Measurements from ENCODE around the gene MPHOSPH6. TPM values are rescaled to one million over a fixed set of nuclear protein-coding genes. Genes with fewer than 3 reads are reported as not detected.
"Not testable (repeated sequence)": the region's sequence is repeated elsewhere in the genome, so short reads cannot be mapped to it uniquely, and the experiment has no call there.

The MPHOSPH6 gene
- total and polyA plus RNA-seq, 2 of the 8 experiments (the other 6 are each of a cell fraction or from before 2014, with no cell fraction given), result 19.7 to 32.9 TPM

- H2BK5ac ChIP-seq (ENCODE audit: low read depth, low read length); H2BK15ac ChIP-seq (ENCODE audit: low read length); H3K4me1 ChIP-seq (replicated peaks in 1 of 4; ENCODE audit: control insufficient read depth in 3 of 4, insufficient read depth in 4 of 4, low read length in 3 of 4); H3K56ac ChIP-seq (replicated peaks; ENCODE audit: insufficient read length, low read depth, low read length); H3K4ac ChIP-seq (replicated peaks; ENCODE audit: insufficient read length, low read depth, low read length); H2BK120ac ChIP-seq (replicated peaks; ENCODE audit: low read depth, low read length); H3K18ac ChIP-seq (ENCODE audit: extremely low read depth, low read length); H3K9me3 ChIP-seq (ENCODE audit: insufficient read depth in 2 of 2, low read depth in 1 of 2, low read length in 1 of 2); H2AK5ac ChIP-seq (ENCODE audit: low read depth, low read length); H3K79me1 ChIP-seq (ENCODE audit: low read depth, low read length); H3K23ac ChIP-seq (ENCODE audit: insufficient read length); H4K20me1 ChIP-seq (replicated peaks in 1 of 2; ENCODE audit: control insufficient read depth in 1 of 2, insufficient read depth in 2 of 2, low read length in 2 of 2); H3K14ac ChIP-seq (ENCODE audit: insufficient read length); H3K23me2 ChIP-seq (ENCODE audit: low read depth, low read length); H2AFZ ChIP-seq (ENCODE audit: low read length); H4K91ac ChIP-seq (replicated peaks; ENCODE audit: insufficient read length, low read length); FAIRE-seq; H3K27me3 ChIP-seq (replicated peaks in 1 of 4; ENCODE audit: control insufficient read depth in 3 of 4, extremely low read depth in 1 of 4, insufficient read depth in 3 of 4, low read length in 3 of 4); H2BK20ac ChIP-seq (ENCODE audit: low read length); H3K36me3 ChIP-seq (ENCODE audit: control insufficient read depth in 2 of 4, insufficient read depth in 4 of 4, low read length in 3 of 4); H3K79me2 ChIP-seq (ENCODE audit: control insufficient read depth in 1 of 2, insufficient read depth in 2 of 2, low read length in 2 of 2); H4K8ac ChIP-seq (ENCODE audit: extremely low read depth, insufficient read depth, low read length): not testable (repeated sequence)
- Histone ChIP-seq H4K5ac (ENCODE audit: insufficient read length, low read depth, low read length) (peak overlapping the region; percentile 60), H3K4me2 (ENCODE audit: insufficient read depth in 1 of 2, low read depth in 2 of 2, low read length in 2 of 2) (peak overlapping the region; percentile 57 to 59), H3K9ac (replicated peaks in 1 of 4; ENCODE audit: extremely low read depth in 1 of 4, low read depth in 3 of 4, low read length in 3 of 4) (peak overlapping the region in 3 of 4 experiments; percentile 14 to 66 (median 51); a peak in 3 of 7 replicates), H2BK12ac (ENCODE audit: low read depth, low read length) (0 out of 2 replicates have a peak overlapping the region, but pooled peaks have one; percentile 80), H3K27ac (ENCODE audit: low read depth, low read length) (peak overlapping the region; percentile 58; the same call in 1 of the 2 replicates), H3K4me3 (ENCODE audit: extremely low read depth in 1 of 4, insufficient read depth in 2 of 4, low read depth in 3 of 4, low read length in 4 of 4) (peak overlapping the region in 2 of 4 experiments; percentile 33 to 41; a peak in 4 of 8 replicates)
- peak in 1 of 2 experiments; percentile 65 for DNase-seq (ENCODE audit: low read depth in 1 of 2, low spot score in 2 of 2)
- WGBS, 2 experiments (ENCODE audit: extremely low coverage in 1 of 2, insufficient coverage in 1 of 2, insufficient read length in 1 of 2, insufficient replicate concordance in 2 of 2, low coverage in 1 of 2, low lambda C conversion rate in 2 of 2, missing lambda C conversion rate in 1 of 2), result 49% methylated on average over 14 of the region's 19 CpGs; no CpG with 5 or more reads in 1 of the 2 experiments
- ChIA-PET POLR2A (ENCODE audit: partially characterized antibody) (interaction anchor here (1.0 to 2.1 kb wide), 7 partner anchors 10 to 45 kb away, joined by 3 to 10 read pairs (median 6); partner anchors contain the start of gene MPHOSPH6), CTCF (ENCODE audit: partially characterized antibody) (interaction anchor here (0.5 to 1.1 kb wide), 3 partner anchors 92 to 124 kb away, joined by 3 to 4 read pairs (median 3); no protein-coding TSS in a partner anchor)
These were observed 30.8 kb downstream of the MPHOSPH6 start for GRCh38 chr16:82139286-82139571.

Measured in H1 (cell line).